Liver (tissue), 3 donors: ENCODE data around the gene ITPK1.

ENCODE experiments used
- TF ChIP-seq, protein P1 (sequence below): IDR thresholded peaks from 2 replicates; pipeline ENCODE4 v1.6.1; 2016; ENCODE audit warnings: antibody characterized with exemption, mild to moderate bottlenecking
- TF ChIP-seq, protein P2 (sequence below): fragments of 150-350 bp; IDR thresholded peaks from 2 replicates; pipeline ENCODE4 v1.5.1; 2017; ENCODE audit warnings: improper control_type of control experiment, low read depth, low read length; ENCODE audit not compliant: missing input control
- TF ChIP-seq, protein P3 (sequence below): IDR thresholded peaks from 2 replicates; pipeline ENCODE4 v1.6.1; 2016; ENCODE audit warnings: antibody characterized with exemption
- TF ChIP-seq, protein P4 (sequence below): IDR thresholded peaks from 2 replicates; pipeline ENCODE4 v1.6.1; 2016; ENCODE audit warnings: antibody characterized with exemption
- donor health status: healthy.
- donor health status: healthy.

DNA sequence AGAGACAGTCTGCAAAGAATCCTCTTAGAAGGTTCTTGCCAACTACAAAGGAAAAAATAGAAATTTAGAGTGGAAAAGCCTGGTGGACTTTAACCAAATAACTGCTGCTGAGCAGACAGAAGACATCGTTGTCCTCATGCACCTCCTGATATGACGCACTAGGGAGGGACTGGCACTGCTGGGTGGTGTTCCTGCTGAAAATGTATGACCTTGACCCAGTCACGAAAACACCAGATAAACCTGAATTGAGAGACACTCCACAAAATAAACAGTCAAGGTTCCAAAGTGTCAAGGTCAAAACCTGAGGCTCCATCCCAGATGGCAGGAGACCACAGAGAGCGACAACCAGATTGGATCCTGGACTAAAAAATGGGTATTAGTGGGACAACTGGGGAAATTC is 130.8 kb downstream of the ITPK1 start:
- TF ChIP-seq, protein P1, sequence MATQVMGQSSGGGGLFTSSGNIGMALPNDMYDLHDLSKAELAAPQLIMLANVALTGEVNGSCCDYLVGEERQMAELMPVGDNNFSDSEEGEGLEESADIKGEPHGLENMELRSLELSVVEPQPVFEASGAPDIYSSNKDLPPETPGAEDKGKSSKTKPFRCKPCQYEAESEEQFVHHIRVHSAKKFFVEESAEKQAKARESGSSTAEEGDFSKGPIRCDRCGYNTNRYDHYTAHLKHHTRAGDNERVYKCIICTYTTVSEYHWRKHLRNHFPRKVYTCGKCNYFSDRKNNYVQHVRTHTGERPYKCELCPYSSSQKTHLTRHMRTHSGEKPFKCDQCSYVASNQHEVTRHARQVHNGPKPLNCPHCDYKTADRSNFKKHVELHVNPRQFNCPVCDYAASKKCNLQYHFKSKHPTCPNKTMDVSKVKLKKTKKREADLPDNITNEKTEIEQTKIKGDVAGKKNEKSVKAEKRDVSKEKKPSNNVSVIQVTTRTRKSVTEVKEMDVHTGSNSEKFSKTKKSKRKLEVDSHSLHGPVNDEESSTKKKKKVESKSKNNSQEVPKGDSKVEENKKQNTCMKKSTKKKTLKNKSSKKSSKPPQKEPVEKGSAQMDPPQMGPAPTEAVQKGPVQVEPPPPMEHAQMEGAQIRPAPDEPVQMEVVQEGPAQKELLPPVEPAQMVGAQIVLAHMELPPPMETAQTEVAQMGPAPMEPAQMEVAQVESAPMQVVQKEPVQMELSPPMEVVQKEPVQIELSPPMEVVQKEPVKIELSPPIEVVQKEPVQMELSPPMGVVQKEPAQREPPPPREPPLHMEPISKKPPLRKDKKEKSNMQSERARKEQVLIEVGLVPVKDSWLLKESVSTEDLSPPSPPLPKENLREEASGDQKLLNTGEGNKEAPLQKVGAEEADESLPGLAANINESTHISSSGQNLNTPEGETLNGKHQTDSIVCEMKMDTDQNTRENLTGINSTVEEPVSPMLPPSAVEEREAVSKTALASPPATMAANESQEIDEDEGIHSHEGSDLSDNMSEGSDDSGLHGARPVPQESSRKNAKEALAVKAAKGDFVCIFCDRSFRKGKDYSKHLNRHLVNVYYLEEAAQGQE = peak; percentile 70
- TF ChIP-seq, protein P2, sequence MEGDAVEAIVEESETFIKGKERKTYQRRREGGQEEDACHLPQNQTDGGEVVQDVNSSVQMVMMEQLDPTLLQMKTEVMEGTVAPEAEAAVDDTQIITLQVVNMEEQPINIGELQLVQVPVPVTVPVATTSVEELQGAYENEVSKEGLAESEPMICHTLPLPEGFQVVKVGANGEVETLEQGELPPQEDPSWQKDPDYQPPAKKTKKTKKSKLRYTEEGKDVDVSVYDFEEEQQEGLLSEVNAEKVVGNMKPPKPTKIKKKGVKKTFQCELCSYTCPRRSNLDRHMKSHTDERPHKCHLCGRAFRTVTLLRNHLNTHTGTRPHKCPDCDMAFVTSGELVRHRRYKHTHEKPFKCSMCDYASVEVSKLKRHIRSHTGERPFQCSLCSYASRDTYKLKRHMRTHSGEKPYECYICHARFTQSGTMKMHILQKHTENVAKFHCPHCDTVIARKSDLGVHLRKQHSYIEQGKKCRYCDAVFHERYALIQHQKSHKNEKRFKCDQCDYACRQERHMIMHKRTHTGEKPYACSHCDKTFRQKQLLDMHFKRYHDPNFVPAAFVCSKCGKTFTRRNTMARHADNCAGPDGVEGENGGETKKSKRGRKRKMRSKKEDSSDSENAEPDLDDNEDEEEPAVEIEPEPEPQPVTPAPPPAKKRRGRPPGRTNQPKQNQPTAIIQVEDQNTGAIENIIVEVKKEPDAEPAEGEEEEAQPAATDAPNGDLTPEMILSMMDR = no peak
- TF ChIP-seq, protein P3, sequence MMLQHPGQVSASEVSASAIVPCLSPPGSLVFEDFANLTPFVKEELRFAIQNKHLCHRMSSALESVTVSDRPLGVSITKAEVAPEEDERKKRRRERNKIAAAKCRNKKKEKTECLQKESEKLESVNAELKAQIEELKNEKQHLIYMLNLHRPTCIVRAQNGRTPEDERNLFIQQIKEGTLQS = peak; percentile 50
- TF ChIP-seq, protein P4, sequence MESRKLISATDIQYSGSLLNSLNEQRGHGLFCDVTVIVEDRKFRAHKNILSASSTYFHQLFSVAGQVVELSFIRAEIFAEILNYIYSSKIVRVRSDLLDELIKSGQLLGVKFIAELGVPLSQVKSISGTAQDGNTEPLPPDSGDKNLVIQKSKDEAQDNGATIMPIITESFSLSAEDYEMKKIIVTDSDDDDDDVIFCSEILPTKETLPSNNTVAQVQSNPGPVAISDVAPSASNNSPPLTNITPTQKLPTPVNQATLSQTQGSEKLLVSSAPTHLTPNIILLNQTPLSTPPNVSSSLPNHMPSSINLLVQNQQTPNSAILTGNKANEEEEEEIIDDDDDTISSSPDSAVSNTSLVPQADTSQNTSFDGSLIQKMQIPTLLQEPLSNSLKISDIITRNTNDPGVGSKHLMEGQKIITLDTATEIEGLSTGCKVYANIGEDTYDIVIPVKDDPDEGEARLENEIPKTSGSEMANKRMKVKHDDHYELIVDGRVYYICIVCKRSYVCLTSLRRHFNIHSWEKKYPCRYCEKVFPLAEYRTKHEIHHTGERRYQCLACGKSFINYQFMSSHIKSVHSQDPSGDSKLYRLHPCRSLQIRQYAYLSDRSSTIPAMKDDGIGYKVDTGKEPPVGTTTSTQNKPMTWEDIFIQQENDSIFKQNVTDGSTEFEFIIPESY = peak; percentile 83
